Skeletal muscle satellite cell (primary cell): ENCODE data around the gene TRMT10C. TPM values are rescaled to one million over a fixed set of nuclear protein-coding genes. Genes with fewer than 3 reads are reported as not detected.
A peak's percentile ranks its signal among the peaks of the same experiment; 100 is the strongest.

Experiments used
- H3K27me3 ChIP-seq: 2 replicates; pipeline ENCODE4 v1.7.0; 2013; ENCODE audit warnings: low read length; ENCODE audit not compliant: control insufficient read depth, insufficient read depth
- H3K36me3 ChIP-seq: 2 replicates; pipeline ENCODE4 v1.7.0; 2013; ENCODE audit warnings: mild to moderate bottlenecking, control low read depth, low read length; ENCODE audit not compliant: insufficient read depth
- H3K4me1 ChIP-seq: 2 replicates; pipeline ENCODE4 v1.7.0; 2013; ENCODE audit warnings: low read length; ENCODE audit not compliant: control insufficient read depth, insufficient read depth
- H3K4me2 ChIP-seq: 2 replicates; pipeline ENCODE4 v1.7.0; 2013; ENCODE audit warnings: mild to moderate bottlenecking, low read length
- H3K4me3 ChIP-seq: 2 replicates; pipeline ENCODE4 v1.7.0; 2013; ENCODE audit warnings: low read length
- H3K9ac ChIP-seq: 2 replicates; pipeline ENCODE4 v1.7.0; 2013; ENCODE audit warnings: mild to moderate bottlenecking, low read depth, low read length, moderate library complexity
- H3K9me3 ChIP-seq: replicated peaks from 2 replicates; pipeline ENCODE4 v1.7.0; 2013; ENCODE audit warnings: mild to moderate bottlenecking, control low read depth, low read length
- total RNA-seq: library from RNA; depleted of rRNA; stranded (reverse); fragments of >200 nt; gene quantifications from 2 replicates; pipeline ENCODE4 v1.2.3, GENCODE V29; 2012; rRNA removed

The TRMT10C gene
- 43.7 and 45.9 TPM in 2 replicates for total RNA-seq

- Histone ChIP-seq H3K9ac (peak within 1 kb of the TSS; percentile 92), H3K4me3 (peak within 1 kb of the TSS; percentile 89)
These were observed at the start of gene TRMT10C for GRCh38 chr3:101561630-101562328. TSS of gene TRMT10C (plus strand) at chr3:101561868. CDS start at chr3:101564782, 2,914 bp downstream.

GRCh38 chr3:101512396-101512645, 49.3 kb upstream of the TRMT10C start:
- Histone ChIP-seq H3K4me2 (peak overlapping the region; percentile 80), H3K27me3 (peaks cover 1% of the 10 kb centered on the region), H3K4me1 (peaks cover 5% of the 10 kb centered on the region), H3K4me3 (peak overlapping the region; percentile 82), H3K36me3 (no peaks in the 10 kb centered on the region), H3K9ac (peak overlapping the region; percentile 98), H3K9me3 (no peaks in the 10 kb centered on the region)

More at GRCh38 chr3:101561630-101562328, at the start of gene TRMT10C:
- peaks cover 6% of the 10 kb centered on the region for H3K4me1 ChIP-seq
- H3K27me3 ChIP-seq = peaks cover 14% of the 10 kb centered on the region
- H3K9me3 ChIP-seq = no peaks in the 10 kb centered on the region
- peak within 1 kb of the TSS; percentile 80 for H3K4me2 ChIP-seq
- peaks cover 15% of the 10 kb centered on the region for H3K36me3 ChIP-seq

GRCh38 chr3:101512646-101513418, 48.8 kb upstream of the TRMT10C start, which contains the start of gene SENP7:
TSS of gene SENP7 (minus strand) at chr3:101513212. CDS start at chr3:101513130, 82 bp downstream.
- peaks cover 4% of the 10 kb centered on the region for H3K27me3 ChIP-seq
- H3K9me3 ChIP-seq = no peaks in the 10 kb centered on the region
- H3K4me3 ChIP-seq = peak within 1 kb of the TSS; percentile 82
- H3K4me2 ChIP-seq = peak within 1 kb of the TSS; percentile 80
- H3K36me3 ChIP-seq = no peaks in the 10 kb centered on the region
- peak within 1 kb of the TSS; percentile 98 for H3K9ac ChIP-seq
- peaks cover 5% of the 10 kb centered on the region for H3K4me1 ChIP-seq

- peaks cover 11% of the 10 kb centered on the region for H3K27me3 ChIP-seq
- no peaks in the 10 kb centered on the region for H3K36me3 ChIP-seq
- peak overlapping the region; percentile 80 for H3K4me2 ChIP-seq
- peak overlapping the region; percentile 82 for H3K4me3 ChIP-seq
- peak overlapping the region; percentile 98 for H3K9ac ChIP-seq
- no peaks in the 10 kb centered on the region for H3K9me3 ChIP-seq
- peaks cover 5% of the 10 kb centered on the region for H3K4me1 ChIP-seq
These were observed 48.2 kb upstream of the TRMT10C start for GRCh38 chr3:101513419-101513986.

- no peaks in the 10 kb centered on the region for H3K9me3 ChIP-seq
- peaks cover 4% of the 10 kb centered on the region for H3K4me1 ChIP-seq
- H3K4me3 ChIP-seq = no peak overlapping the region
- no peak overlapping the region for H3K9ac ChIP-seq
- H3K4me2 ChIP-seq = no peak overlapping the region
- H3K27me3 ChIP-seq = peaks cover 35% of the 10 kb centered on the region
- no peaks in the 10 kb centered on the region for H3K36me3 ChIP-seq
These were observed 43.2 kb upstream of the TRMT10C start for GRCh38 chr3:101518421-101518871.

GRCh38 chr3:101519685-101520365, 41.8 kb upstream of the TRMT10C start:
- Histone ChIP-seq H3K9ac (no peak overlapping the region), H3K27me3 (peaks cover 35% of the 10 kb centered on the region), H3K4me3 (no peak overlapping the region), H3K36me3 (no peaks in the 10 kb centered on the region), H3K4me1 (no peaks in the 10 kb centered on the region), H3K9me3 (no peaks in the 10 kb centered on the region), H3K4me2 (no peak overlapping the region)

- Histone ChIP-seq H3K4me3 (no peak overlapping the region), H3K9me3 (no peaks in the 10 kb centered on the region), H3K9ac (no peak overlapping the region), H3K4me1 (no peaks in the 10 kb centered on the region), H3K4me2 (no peak overlapping the region), H3K27me3 (peaks cover 35% of the 10 kb centered on the region), H3K36me3 (no peaks in the 10 kb centered on the region)
These were observed 40.4 kb upstream of the TRMT10C start for GRCh38 chr3:101521211-101521701.

- H3K36me3 ChIP-seq = no peaks in the 10 kb centered on the region
- no peaks in the 10 kb centered on the region for H3K9me3 ChIP-seq
- no peaks in the 10 kb centered on the region for H3K4me1 ChIP-seq
- no peak overlapping the region for H3K9ac ChIP-seq
- peaks cover 4% of the 10 kb centered on the region for H3K27me3 ChIP-seq
- H3K4me2 ChIP-seq = no peak overlapping the region
- H3K4me3 ChIP-seq = no peak overlapping the region
These were observed 34.2 kb upstream of the TRMT10C start for GRCh38 chr3:101527441-101527840.

- no peaks in the 10 kb centered on the region for H3K27me3 ChIP-seq
- H3K36me3 ChIP-seq = no peaks in the 10 kb centered on the region
- no peaks in the 10 kb centered on the region for H3K4me1 ChIP-seq
- H3K9me3 ChIP-seq = no peaks in the 10 kb centered on the region
- no peak overlapping the region for H3K4me3 ChIP-seq
- no peak overlapping the region for H3K4me2 ChIP-seq
- H3K9ac ChIP-seq = no peak overlapping the region
These were observed 33.8 kb upstream of the TRMT10C start for GRCh38 chr3:101527906-101528305.

GRCh38 chr3:101529816-101530685, 31.6 kb upstream of the TRMT10C start:
- Histone ChIP-seq H3K36me3 (no peaks in the 10 kb centered on the region), H3K4me2 (no peak overlapping the region), H3K4me3 (no peak overlapping the region), H3K27me3 (peaks cover 5% of the 10 kb centered on the region), H3K4me1 (no peaks in the 10 kb centered on the region), H3K9ac (no peak overlapping the region), H3K9me3 (no peaks in the 10 kb centered on the region)
